ENCODE data around the gene FBLN1. TPM values are rescaled to one million over a fixed set of nuclear protein-coding genes. Genes with fewer than 3 reads are reported as not detected.

The FBLN1 gene
- total RNA-seq, 1 donor from 2014 or later = 82.8 TPM

DNA sequence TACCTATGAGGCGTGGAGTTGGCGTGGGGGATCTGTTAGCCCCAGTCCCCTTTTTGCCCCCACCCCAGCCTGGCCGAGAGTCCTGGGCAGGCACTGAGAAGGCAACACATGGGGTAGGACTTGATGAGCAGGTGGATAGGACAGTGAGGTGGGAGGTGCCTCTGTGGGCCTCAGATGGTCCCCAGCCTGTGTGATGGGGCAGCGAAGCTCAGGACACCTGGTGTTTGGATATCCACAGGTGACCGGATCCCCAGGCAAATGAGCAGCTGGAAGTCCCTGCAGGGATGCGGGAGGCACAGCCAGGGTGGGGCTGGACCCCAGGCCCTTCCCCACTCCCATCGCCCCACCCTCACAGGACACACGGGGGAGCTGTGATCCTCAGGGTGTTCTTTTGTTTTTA, 9.7 kb downstream of the FBLN1 start:
- Histone ChIP-seq H3K36me3 (no peaks in the 10 kb centered on the region), H3K4me3 (no peak overlapping the region), H3K9me3 (replicated peaks) (no peaks in the 10 kb centered on the region), H3K4me1 (peaks cover 61% of the 10 kb centered on the region), H3K27ac (replicated peaks) (peak overlapping the region; percentile 75), H3K27me3 (ENCODE audit: low read depth) (peaks cover 7% of the 10 kb centered on the region)
- TF ChIP-seq, protein P1, sequence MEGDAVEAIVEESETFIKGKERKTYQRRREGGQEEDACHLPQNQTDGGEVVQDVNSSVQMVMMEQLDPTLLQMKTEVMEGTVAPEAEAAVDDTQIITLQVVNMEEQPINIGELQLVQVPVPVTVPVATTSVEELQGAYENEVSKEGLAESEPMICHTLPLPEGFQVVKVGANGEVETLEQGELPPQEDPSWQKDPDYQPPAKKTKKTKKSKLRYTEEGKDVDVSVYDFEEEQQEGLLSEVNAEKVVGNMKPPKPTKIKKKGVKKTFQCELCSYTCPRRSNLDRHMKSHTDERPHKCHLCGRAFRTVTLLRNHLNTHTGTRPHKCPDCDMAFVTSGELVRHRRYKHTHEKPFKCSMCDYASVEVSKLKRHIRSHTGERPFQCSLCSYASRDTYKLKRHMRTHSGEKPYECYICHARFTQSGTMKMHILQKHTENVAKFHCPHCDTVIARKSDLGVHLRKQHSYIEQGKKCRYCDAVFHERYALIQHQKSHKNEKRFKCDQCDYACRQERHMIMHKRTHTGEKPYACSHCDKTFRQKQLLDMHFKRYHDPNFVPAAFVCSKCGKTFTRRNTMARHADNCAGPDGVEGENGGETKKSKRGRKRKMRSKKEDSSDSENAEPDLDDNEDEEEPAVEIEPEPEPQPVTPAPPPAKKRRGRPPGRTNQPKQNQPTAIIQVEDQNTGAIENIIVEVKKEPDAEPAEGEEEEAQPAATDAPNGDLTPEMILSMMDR (IDR thresholded peaks at IDR 0.05; ENCODE audit: borderline replicate concordance) = no peak
- no peak for DNase-seq
- intact Hi-C loops (cut with micrococcal nuclease) = no loop called here

DNA sequence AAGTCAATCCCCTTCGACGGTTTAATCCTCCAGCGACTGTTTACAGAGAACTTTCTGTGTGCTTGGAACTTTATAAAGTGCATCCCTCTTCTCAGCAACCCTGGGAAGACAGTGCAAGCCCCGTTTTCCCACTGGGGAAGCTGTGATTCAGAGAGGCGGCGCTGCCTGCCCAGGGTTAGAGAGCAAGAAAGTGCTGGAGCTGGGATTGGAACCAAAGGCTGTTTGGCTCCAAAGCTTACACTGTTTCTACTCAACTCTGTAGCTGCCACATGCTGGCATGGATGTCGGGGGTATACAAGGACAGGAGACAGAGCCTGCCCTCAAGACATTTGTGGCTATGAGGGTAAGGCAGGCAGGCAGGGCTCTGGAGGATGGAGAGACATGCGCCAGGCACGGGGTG, 13.0 kb downstream of the FBLN1 start:
- H3K9me3 ChIP-seq (replicated peaks) = no peaks in the 10 kb centered on the region
- intact Hi-C loops (cut with micrococcal nuclease) = no loop called here
- H3K27ac ChIP-seq (replicated peaks) = peak overlapping the region; percentile 23
- no peak for DNase-seq
- TF ChIP-seq, protein P1 (IDR thresholded peaks at IDR 0.05; ENCODE audit: borderline replicate concordance) = no peak
- peaks cover 63% of the 10 kb centered on the region for H3K4me1 ChIP-seq
- H3K27me3 ChIP-seq (ENCODE audit: low read depth) = no peaks in the 10 kb centered on the region
- H3K36me3 ChIP-seq = no peaks in the 10 kb centered on the region
- no peak overlapping the region for H3K4me3 ChIP-seq

DNA sequence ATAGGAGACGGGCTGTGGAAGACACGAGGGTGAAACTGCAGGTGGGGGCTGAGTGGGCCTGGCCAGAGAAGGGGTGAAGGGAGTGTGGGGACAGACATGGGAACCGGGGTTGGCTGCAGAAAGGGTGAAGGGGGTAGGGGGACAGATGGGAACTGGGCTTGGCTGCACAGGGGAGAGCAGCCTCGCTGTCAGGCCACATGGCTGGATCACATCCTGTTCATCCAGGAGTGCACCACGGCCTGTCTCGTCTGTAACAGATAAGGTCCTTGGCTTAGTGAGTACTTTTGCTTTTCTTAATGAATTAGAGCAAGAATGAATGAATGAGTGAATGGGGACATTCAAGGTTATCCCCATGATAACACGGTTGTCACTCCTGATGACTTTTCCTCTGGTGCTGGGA, 13.5 kb downstream of the FBLN1 start:
- TF ChIP-seq, protein P1 (IDR thresholded peaks at IDR 0.05; ENCODE audit: borderline replicate concordance) = no peak
- no peaks in the 10 kb centered on the region for H3K9me3 ChIP-seq (replicated peaks)
- no peak for DNase-seq
- no peaks in the 10 kb centered on the region for H3K27me3 ChIP-seq (ENCODE audit: low read depth)
- no peak overlapping the region for H3K27ac ChIP-seq (replicated peaks)
- intact Hi-C loops (cut with micrococcal nuclease) = no loop called here
- peaks cover 58% of the 10 kb centered on the region for H3K4me1 ChIP-seq
- no peak overlapping the region for H3K4me3 ChIP-seq
- H3K36me3 ChIP-seq = no peaks in the 10 kb centered on the region

DNA sequence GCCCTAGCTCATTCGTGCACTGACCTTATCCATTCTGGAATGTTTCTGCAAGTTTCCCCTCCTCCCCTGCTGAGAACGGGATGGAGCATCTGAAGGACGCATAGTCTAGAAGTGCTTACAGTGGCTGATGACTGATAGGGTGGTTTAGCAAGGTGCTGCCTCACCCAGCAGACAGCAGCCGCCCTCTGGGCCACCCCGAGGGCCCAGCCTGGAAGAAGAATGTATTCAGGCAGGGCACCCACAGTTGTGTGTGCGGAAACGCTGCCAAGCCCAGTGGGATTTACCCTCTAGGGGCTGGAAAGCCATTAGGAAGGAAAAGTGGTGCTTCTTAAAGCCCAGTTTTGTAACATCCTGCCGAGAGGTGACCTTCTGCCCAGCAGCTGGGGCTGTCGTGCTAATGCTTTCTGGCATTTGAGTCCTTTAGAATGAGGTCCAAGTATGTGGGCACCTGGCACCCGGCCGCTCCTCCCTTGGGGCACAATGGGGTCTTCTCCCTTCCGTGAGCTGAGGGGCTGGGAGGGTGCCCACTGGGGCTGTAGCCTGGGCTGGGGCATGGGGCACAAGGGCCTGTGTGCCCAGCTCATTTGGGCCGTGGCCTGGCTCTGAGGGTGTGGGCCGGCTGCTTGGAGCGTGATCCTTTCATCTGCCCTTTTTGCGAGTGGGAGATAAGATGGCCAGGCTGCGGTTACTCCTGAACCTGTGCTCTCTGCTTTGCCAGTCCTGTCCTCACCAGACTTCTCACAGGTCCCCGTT, 14.4 kb downstream of the FBLN1 start:
- DNase-seq = no peak
- intact Hi-C loops (cut with micrococcal nuclease) = no loop called here

DNA sequence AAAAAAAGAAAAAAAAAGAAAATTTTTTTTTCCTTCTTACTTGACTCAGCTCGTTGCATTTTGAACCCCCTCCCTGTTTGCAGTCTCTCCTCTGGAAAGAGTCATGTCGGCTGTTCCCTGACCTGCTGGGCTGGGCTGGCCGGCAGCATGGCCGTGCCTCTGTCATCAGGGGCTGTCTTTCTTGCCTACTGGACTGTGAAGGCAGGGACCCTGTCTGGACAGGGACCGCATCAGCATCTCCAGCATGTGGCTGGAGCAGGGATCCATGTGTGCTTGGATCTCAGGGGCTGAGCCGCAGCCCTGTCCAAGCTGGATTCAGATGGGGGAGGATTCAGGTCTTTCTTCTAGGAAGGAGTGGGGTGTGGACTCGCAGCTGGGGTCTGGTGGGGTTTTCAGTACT, 15.5 kb downstream of the FBLN1 start:
- no peak overlapping the region for H3K4me3 ChIP-seq
- no peak overlapping the region for H3K27ac ChIP-seq (replicated peaks)
- H3K9me3 ChIP-seq (replicated peaks) = no peaks in the 10 kb centered on the region
- TF ChIP-seq, protein P1 (IDR thresholded peaks at IDR 0.05; ENCODE audit: borderline replicate concordance) = no peak
- peaks cover 47% of the 10 kb centered on the region for H3K4me1 ChIP-seq
- intact Hi-C loops (cut with micrococcal nuclease) = no loop called here
- DNase-seq = no peak
- H3K36me3 ChIP-seq = no peaks in the 10 kb centered on the region
- H3K27me3 ChIP-seq (ENCODE audit: low read depth) = no peaks in the 10 kb centered on the region

More for the DNA sequence above, 14.4 kb downstream of the FBLN1 start:
- Histone ChIP-seq H3K27me3 (ENCODE audit: low read depth) (no peaks in the 10 kb centered on the region), H3K9me3 (replicated peaks) (no peaks in the 10 kb centered on the region), H3K36me3 (no peaks in the 10 kb centered on the region), H3K4me1 (peaks cover 57% of the 10 kb centered on the region), H3K27ac (replicated peaks) (peak overlapping the region; percentile 5), H3K4me3 (no peak overlapping the region)
- TF ChIP-seq, protein P1 (IDR thresholded peaks at IDR 0.05; ENCODE audit: borderline replicate concordance) = no peak

Measured in left ventricle myocardium inferior (tissue), 1 donor.